Skeletal muscle satellite cell (primary cell): ENCODE measurements around the gene RALGAPB.
"Not testable (repeated sequence)": the region's sequence is repeated elsewhere in the genome, so short reads cannot be mapped to it uniquely, and the experiment has no call there.

Source experiments
- H3K27me3 ChIP-seq: 2 replicates; pipeline ENCODE4 v1.7.0; 2013; ENCODE audit warnings: low read length; ENCODE audit not compliant: control insufficient read depth, insufficient read depth
- H3K36me3 ChIP-seq: 2 replicates; pipeline ENCODE4 v1.7.0; 2013; ENCODE audit warnings: mild to moderate bottlenecking, control low read depth, low read length; ENCODE audit not compliant: insufficient read depth
- H3K4me1 ChIP-seq: 2 replicates; pipeline ENCODE4 v1.7.0; 2013; ENCODE audit warnings: low read length; ENCODE audit not compliant: control insufficient read depth, insufficient read depth
- H3K4me2 ChIP-seq: 2 replicates; pipeline ENCODE4 v1.7.0; 2013; ENCODE audit warnings: mild to moderate bottlenecking, low read length
- H3K4me3 ChIP-seq: 2 replicates; pipeline ENCODE4 v1.7.0; 2013; ENCODE audit warnings: low read length
- H3K9ac ChIP-seq: 2 replicates; pipeline ENCODE4 v1.7.0; 2013; ENCODE audit warnings: mild to moderate bottlenecking, low read depth, low read length, moderate library complexity
- H3K9me3 ChIP-seq: replicated peaks from 2 replicates; pipeline ENCODE4 v1.7.0; 2013; ENCODE audit warnings: mild to moderate bottlenecking, control low read depth, low read length

Gene RALGAPB

DNA sequence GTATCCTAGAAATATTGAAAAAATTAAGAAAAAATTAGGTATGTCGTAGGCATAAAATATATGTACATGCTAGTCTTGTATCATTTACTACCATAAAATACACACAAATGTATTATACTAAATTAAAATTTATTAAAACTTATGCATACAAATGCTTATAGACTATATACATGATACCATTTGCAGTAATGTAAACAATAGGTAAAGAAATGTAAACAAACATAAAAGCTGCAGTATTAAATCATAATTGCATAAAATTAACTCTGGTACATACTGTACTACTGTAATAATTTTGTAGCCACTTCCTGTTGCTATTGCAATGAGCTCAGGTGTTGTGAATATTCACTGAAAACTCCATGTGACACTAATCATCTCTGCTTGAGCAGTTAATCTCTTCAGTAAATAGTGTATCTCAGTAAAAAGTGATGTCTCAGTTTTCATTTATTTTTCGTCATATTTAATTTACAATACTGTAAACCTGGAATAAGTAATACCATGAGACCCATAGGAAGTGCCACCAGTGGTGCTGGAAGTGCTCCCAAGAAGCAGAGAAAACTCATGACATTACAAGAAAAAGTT lies 29.3 kb downstream of the RALGAPB start:
- Histone ChIP-seq H3K4me3 (no peak overlapping the region), H3K9ac (no peak overlapping the region), H3K9me3 (no peaks in the 10 kb centered on the region), H3K4me2 (no peak overlapping the region), H3K36me3 (peaks cover 53% of the 10 kb centered on the region), H3K27me3 (no peaks in the 10 kb centered on the region), H3K4me1 (no peaks in the 10 kb centered on the region)

DNA sequence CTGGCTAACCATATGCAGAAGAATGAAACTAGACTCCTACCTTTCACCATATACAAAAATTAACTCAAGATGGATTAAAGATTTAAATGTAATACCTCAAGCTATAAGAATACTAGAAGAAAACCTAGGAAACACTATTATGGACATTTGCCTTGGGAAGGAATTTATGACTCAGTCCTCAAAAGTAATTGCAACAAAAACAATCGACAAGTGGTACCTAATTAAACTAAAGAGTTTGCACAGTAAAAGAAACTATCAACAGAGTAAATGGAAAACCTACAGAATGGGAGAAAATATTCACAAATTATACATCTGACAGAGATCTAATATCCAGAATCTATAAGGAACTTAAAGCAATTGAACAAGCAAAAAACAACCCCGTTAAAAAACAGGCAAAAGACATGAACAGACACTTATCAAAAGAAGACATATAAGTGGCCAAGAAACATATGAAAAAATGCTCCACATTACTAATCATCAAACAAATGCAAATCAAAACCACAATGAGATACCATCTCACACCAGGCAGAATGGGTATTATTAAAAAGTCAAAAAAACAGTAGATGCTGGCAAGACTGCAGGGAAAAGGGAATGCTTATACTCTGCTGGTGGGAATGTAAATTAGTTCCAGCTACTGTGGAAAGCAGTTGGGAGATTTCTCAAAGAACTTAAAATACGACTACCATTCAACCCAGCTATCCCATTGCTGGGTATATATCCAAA lies 31.9 kb downstream of the RALGAPB start:
- Histone ChIP-seq H3K36me3 (peaks cover 47% of the 10 kb centered on the region), H3K4me3 (no peak overlapping the region), H3K9ac (no peak overlapping the region), H3K9me3 (no peaks in the 10 kb centered on the region), H3K4me1 (no peaks in the 10 kb centered on the region), H3K27me3 (no peaks in the 10 kb centered on the region), H3K4me2 (no peak overlapping the region)

DNA sequence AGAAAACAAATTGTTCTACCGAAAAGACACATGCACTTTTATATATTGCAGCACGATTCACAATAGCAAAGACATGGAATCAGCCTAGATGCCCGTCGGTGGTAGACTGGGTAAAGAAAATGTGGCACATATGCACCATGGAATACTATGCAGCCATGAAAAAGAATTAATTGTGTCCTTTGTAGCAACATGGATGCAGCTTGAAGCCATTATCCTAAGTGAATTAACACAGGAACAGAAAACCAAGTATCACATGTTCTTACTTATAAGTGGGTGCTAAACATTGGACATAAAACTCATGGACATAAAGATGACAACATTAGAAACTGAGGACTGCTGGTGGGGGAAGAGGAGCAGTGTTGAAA lies 32.4 kb downstream of the RALGAPB start:
- H3K9me3 ChIP-seq, result no peaks in the 10 kb centered on the region
- H3K36me3 ChIP-seq, result peaks cover 49% of the 10 kb centered on the region

DNA sequence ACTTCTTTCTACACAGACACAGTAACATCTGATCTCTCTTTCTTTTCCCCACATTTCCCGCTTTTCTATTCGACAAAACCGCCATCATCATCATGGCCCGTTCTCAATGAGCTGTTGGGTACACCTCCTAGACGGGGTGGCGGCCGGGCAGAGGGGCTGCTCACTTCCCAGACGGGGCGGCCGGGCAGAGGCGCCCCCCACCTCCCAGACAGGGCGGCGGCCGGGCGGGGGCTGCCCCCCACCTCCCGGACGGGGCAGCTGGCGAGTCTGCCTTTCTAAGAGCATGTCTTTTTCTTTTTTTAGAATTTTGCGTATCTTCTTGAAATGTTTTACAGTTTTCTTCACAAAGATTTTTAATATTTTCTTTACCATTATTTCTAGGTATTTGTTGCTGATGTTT lies 39.1 kb downstream of the RALGAPB start:
- H3K4me1 ChIP-seq, result not testable (repeated sequence)

More for the DNA sequence above, 32.4 kb downstream of the RALGAPB start:
- no peak overlapping the region for H3K4me2 ChIP-seq
- no peaks in the 10 kb centered on the region for H3K27me3 ChIP-seq
- H3K4me1 ChIP-seq, result no peaks in the 10 kb centered on the region
- no peak overlapping the region for H3K4me3 ChIP-seq
- no peak overlapping the region for H3K9ac ChIP-seq

DNA sequence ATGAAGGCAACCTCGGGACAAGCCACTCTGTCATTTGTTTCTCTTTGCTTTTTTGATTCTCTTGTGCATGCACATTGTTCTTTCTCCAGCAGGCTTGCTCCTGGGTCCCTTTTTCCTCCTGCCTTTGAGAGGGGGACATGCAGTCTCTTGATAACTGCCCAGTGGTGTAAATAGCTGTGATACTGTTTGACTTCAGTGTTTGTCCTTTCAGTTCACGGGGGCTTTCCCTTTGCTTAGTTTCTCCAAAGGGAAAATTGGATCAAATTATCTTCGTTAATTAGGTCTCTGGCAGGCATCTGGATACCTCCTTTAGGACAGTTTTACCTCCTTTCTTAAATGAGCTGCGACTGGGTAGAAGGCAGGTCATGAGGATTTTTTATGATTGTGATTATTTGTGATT lies 41.5 kb downstream of the RALGAPB start:
- peaks cover 47% of the 10 kb centered on the region for H3K36me3 ChIP-seq
- H3K9ac ChIP-seq, result no peak overlapping the region

More for the DNA sequence above, 39.1 kb downstream of the RALGAPB start:
- not testable (repeated sequence) for H3K4me3 ChIP-seq, H3K9me3 ChIP-seq, H3K9ac ChIP-seq, H3K4me2 ChIP-seq, H3K27me3 ChIP-seq
- H3K36me3 ChIP-seq, result peaks cover 33% of the 10 kb centered on the region

DNA sequence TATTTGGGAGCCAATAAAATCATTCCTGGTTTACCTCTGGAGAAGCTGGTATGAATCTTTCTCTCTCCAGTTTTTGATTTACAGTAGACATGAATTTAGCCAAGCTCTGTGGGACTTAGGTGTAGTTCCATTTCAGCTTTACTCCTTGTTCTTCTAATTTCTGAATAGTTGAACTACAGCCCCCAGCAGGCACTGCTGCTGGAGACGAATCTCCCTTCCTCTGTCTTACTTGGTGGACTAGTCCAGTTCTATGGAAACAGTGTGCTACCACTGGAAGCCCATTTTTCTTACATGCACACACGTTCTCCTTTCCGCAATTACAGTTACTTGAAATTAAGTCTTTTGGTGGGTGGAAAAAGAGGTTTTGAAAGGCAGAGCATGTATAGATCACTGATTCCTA lies 42.3 kb downstream of the RALGAPB start:
- Histone ChIP-seq H3K36me3 (peaks cover 41% of the 10 kb centered on the region), H3K27me3 (no peaks in the 10 kb centered on the region), H3K4me2 (no peak overlapping the region), H3K4me1 (no peaks in the 10 kb centered on the region), H3K9me3 (no peaks in the 10 kb centered on the region), H3K9ac (no peak overlapping the region), H3K4me3 (no peak overlapping the region)

More for the DNA sequence above, 41.5 kb downstream of the RALGAPB start:
- no peaks in the 10 kb centered on the region for H3K4me1 ChIP-seq
- no peak overlapping the region for H3K4me2 ChIP-seq
- H3K9me3 ChIP-seq, result no peaks in the 10 kb centered on the region
- H3K27me3 ChIP-seq, result no peaks in the 10 kb centered on the region
- no peak overlapping the region for H3K4me3 ChIP-seq

DNA sequence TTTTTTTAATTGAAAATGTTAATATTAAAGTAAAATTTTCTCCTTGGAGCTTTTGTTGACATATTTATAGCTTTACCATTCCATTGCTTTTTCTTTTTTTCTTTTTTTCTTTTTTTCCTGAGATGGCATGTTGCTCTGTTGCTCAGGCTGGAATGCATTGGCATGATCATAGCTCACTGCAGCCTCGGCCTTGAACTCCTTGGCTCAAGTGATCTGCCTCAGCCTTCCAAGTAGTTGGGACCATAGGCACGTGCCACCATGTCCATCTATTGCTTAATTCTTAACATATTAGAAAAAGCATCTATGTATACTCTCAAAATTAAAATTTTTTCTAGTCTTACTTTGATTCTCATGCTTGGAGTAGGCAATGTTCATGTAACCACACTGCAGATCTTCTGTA lies 43.0 kb downstream of the RALGAPB start:
- no peak overlapping the region for H3K9ac ChIP-seq
- peaks cover 39% of the 10 kb centered on the region for H3K36me3 ChIP-seq

DNA sequence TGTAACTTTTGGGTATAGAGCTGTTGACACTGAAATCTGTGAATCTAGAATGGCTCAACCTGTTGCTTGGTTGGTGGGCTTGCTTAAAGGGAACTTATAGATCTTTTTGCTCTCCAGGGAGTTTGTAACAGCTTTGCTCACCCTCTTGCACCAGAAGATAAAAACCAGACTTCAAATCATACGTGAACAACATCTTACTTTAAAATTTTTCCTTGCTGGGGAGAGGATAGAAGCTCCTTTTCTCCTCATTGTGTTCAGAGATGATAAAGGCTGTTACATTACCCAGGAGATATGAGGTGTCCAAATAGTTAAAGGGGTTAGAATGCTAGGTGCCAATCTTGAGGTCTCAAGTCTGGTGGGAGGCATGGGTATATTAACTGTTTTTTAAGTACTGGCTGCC lies 46.8 kb downstream of the RALGAPB start:
- H3K4me3 ChIP-seq, result no peak overlapping the region
- H3K4me1 ChIP-seq, result no peaks in the 10 kb centered on the region
- H3K9me3 ChIP-seq, result no peaks in the 10 kb centered on the region
- H3K9ac ChIP-seq, result no peak overlapping the region
- H3K4me2 ChIP-seq, result no peak overlapping the region
- H3K36me3 ChIP-seq, result peaks cover 46% of the 10 kb centered on the region
- no peaks in the 10 kb centered on the region for H3K27me3 ChIP-seq

More for the DNA sequence above, 43.0 kb downstream of the RALGAPB start:
- Histone ChIP-seq H3K4me1 (no peaks in the 10 kb centered on the region), H3K9me3 (no peaks in the 10 kb centered on the region), H3K4me3 (no peak overlapping the region), H3K4me2 (no peak overlapping the region), H3K27me3 (no peaks in the 10 kb centered on the region)

DNA sequence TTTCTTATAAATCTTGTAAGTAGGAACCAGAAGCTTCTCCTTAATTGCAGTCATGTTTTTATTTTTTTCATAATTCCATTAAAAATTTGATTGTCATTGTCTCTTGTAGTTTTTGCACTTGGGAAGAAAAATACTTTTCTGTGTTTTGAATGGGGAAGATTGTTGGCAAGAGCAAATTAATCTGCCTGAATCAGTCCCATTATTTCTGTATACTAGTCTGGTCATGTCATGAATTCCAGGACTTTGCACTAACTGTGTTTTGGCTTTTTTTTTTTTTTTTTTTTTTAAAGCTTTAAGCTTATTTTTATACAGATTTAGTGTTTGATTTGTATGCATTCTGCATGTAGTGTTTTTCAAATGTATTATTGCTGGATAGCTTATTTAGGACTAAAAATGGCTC lies 47.6 kb downstream of the RALGAPB start:
- peaks cover 46% of the 10 kb centered on the region for H3K36me3 ChIP-seq
- H3K4me1 ChIP-seq, result no peaks in the 10 kb centered on the region
- no peaks in the 10 kb centered on the region for H3K27me3 ChIP-seq
- no peak overlapping the region for H3K9ac ChIP-seq
- no peaks in the 10 kb centered on the region for H3K9me3 ChIP-seq
- H3K4me3 ChIP-seq, result no peak overlapping the region
- no peak overlapping the region for H3K4me2 ChIP-seq

DNA sequence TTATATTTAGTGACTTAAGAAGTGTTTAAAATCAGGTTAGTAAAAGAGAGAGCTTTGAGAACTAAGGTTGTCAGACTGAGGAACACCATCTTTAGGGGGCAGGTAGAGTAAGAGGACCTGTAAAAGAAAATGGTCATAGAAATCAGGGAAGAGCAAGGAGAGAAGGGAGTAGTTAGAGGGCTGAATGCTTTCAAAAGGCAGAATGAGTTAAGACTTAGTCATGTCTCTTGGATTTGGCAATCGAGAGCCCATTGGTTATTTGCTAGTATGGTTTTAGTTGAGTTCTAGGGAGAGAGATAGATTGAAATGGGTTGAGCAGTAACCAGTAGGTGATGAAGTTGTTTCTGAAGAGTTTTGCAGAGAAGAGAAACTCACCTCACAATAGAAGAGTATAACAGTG lies 51.1 kb downstream of the RALGAPB start:
- Histone ChIP-seq H3K4me3 (no peak overlapping the region), H3K27me3 (no peaks in the 10 kb centered on the region), H3K9ac (no peak overlapping the region), H3K4me2 (no peak overlapping the region), H3K36me3 (peaks cover 46% of the 10 kb centered on the region), H3K4me1 (no peaks in the 10 kb centered on the region), H3K9me3 (no peaks in the 10 kb centered on the region)

DNA sequence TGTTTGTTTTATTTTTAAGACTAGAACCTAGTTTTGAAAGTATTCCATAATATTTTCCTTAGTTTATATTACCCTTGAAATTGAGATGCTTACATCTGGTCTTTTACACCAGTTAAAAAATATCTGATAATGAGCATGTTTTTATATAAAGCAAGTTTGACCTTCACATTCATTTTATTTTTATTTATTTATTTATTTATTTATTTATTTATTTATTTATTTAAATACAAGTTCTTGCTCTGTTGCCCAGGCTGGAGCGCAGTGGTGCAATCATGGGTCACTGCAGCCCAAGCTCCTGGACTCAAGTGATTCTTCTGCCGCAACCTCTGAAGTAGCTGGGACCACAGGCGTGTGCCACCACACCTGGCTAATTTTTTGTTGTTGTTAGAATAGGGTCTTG lies 55.5 kb downstream of the RALGAPB start:
- no peak overlapping the region for H3K4me3 ChIP-seq
- no peaks in the 10 kb centered on the region for H3K9me3 ChIP-seq
- no peak overlapping the region for H3K4me2 ChIP-seq
- no peaks in the 10 kb centered on the region for H3K4me1 ChIP-seq
- H3K27me3 ChIP-seq, result no peaks in the 10 kb centered on the region
- peaks cover 50% of the 10 kb centered on the region for H3K36me3 ChIP-seq
- no peak overlapping the region for H3K9ac ChIP-seq

DNA sequence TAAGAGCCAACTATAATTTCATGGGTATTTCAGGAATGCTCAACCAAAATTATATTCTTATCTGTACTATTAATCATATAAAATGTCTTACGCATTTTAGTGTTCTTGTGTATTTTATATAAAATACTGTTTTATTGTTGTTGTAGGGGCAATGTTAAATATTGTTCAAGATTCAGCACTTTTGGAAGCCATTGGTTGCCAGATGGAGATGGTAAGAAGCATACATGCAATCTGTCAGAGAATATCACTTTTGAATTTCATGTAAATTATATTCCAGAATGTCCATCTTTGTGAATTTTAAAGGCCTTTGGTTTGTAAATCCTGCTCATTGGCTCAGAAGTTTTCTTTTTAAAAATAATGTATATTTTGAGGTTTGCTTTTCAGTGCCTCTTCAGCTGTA lies 58.4 kb downstream of the RALGAPB start:
- H3K4me2 ChIP-seq, result no peak overlapping the region
- H3K4me3 ChIP-seq, result no peak overlapping the region
- H3K4me1 ChIP-seq, result peaks cover under 1% of the 10 kb centered on the region
- no peak overlapping the region for H3K9ac ChIP-seq
- peaks cover 65% of the 10 kb centered on the region for H3K36me3 ChIP-seq
- H3K9me3 ChIP-seq, result no peaks in the 10 kb centered on the region
- no peaks in the 10 kb centered on the region for H3K27me3 ChIP-seq
